H1 (cell line): Measurements from ENCODE around the gene ARPC2. TPM values are rescaled to one million over a fixed set of nuclear protein-coding genes. Genes with fewer than 3 reads are reported as not detected.

Source experiments
- SAP30 ChIP-seq: fragments of 300-600 bp; sonication (generic); IDR thresholded peaks from 2 replicates; pipeline ENCODE4 v1.7.1; 2012; ENCODE audit warnings: low read length, moderate library complexity, mild to moderate bottlenecking, inconsistent platforms; ENCODE audit not compliant: insufficient read depth, insufficient replicate concordance
- polyA plus RNA-seq, 7 experiments: library from polyadenylated mRNA; depleted of rRNA in 3 of 7; stranded (reverse) in 5 of 7; unstranded in 2 of 7; fragments of >200 nt in 5 of 7; fragments of 200-250 nt in 2 of 7; gene quantifications; 1 replicate in 5 of 7; 2 replicates in 1 of 7; 4 replicates in 1 of 7; pipeline versions ENCODE4 v1.2.1 to v1.2.3, GENCODE V29; 2011 to 2013; ENCODE audit warnings: missing spikeins in 2 of 7, mixed read lengths in 2 of 7
- total RNA-seq: library from RNA; stranded (reverse); fragmentation: NEBNext Ultra II Directional; extraction: Animal tissue kit (Norgen Biotek cat#: 25700); gene quantifications from 2 replicates; pipeline ENCODE4 v1.2.1, GENCODE V29; 2021

Gene ARPC2
- total and polyA plus RNA-seq, 2 of the 8 experiments (the other 6 are each of a cell fraction or from before 2014, with no cell fraction given): 174 to 195 TPM

DNA sequence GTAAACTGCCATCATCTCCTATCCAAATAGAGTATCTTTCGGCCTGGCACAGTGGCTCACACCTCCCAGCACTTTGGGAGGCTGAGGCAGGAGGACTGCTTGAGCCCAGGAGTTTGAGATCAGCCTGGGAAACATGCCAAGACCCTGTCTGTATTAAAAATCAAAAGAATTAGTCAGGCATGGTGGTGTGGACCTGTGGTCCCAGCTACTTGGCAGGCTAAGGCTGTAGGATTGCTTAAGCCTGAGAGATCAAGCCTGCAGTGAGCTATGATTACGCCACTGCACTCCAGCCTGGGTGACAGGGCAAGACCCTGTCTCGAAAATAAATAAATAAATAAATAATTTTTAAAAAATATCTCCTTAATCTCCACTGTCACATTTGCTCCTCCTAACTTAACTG is 14.7 kb upstream of the ARPC2 start (continued):
- TF ChIP-seq SAP30: no peak
